Fibroblast of lung (primary cell): ENCODE data around the gene CORO6.

Source experiments
- EZH2 ChIP-seq: IDR thresholded peaks from 2 replicates; pipeline ENCODE4 v1.5.1; 2012; ENCODE audit warnings: low read length, control low read depth, mild to moderate bottlenecking; ENCODE audit errors: missing control alignments
- TF ChIP-seq, protein P1 (sequence below), 2 donors: IDR thresholded peaks in 1 of 2; conservative IDR thresholded peaks in 1 of 2; 1 replicate in 1 of 2; 2 replicates in 1 of 2; pipeline ENCODE4 v1.5.1; 2011 to 2012; ENCODE audit warnings: low read length in 2 of 2, control low read depth in 1 of 2, inconsistent platforms in 1 of 2, low read depth in 1 of 2, mild to moderate bottlenecking in 1 of 2

DNA sequence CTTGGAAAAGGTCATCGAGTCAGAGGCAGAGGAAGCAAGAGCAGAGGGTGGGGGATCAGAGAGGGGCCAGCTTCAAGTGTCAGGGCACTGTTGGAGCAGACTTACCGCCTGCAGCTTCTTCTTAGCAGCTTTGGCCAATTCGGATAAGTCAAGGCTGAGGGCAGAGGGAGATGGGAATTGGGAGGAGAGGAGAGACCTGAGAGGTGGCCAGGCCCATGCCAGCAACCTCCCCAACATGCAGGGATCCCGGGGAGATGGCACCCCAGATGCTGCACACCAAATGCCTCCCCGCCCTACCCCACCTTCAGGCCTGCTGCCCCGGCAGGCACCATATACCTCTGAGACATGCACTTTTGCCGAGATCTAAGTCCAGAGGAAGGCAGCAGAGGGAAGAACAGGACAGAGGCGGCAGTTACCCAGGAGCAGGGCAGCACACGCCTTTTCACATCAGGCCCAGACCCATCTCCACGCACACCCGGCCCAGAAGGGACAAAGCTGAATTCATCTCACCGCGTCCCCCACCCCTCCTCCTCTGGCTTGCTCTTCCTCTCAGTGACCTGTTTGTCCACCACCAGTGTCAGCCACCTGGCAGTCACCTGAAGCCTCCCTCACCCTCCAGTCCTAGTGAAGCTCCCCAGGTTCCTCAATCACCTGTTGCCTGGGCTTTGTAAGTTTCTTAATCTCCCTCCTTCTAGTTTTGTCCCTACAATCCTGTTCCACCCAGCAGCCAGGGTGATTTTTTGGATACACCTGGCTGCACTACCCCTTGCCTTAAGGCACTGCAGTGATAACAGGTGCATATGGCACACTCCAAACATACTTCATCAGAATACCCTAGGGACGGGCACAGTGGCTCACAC is 43.9 kb downstream of the CORO6 start:
- TF ChIP-seq, protein P1, sequence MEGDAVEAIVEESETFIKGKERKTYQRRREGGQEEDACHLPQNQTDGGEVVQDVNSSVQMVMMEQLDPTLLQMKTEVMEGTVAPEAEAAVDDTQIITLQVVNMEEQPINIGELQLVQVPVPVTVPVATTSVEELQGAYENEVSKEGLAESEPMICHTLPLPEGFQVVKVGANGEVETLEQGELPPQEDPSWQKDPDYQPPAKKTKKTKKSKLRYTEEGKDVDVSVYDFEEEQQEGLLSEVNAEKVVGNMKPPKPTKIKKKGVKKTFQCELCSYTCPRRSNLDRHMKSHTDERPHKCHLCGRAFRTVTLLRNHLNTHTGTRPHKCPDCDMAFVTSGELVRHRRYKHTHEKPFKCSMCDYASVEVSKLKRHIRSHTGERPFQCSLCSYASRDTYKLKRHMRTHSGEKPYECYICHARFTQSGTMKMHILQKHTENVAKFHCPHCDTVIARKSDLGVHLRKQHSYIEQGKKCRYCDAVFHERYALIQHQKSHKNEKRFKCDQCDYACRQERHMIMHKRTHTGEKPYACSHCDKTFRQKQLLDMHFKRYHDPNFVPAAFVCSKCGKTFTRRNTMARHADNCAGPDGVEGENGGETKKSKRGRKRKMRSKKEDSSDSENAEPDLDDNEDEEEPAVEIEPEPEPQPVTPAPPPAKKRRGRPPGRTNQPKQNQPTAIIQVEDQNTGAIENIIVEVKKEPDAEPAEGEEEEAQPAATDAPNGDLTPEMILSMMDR (conservative IDR thresholded peaks at IDR 0.05 in 1 of 2, IDR thresholded peaks at IDR 0.05 in 1 of 2; ENCODE audit: low read depth in 1 of 2, low read length in 2 of 2) = no peak
- TF ChIP-seq EZH2 = no peak
